ENCODE measurements around the gene PTPRH.

The PTPRH gene

DNA sequence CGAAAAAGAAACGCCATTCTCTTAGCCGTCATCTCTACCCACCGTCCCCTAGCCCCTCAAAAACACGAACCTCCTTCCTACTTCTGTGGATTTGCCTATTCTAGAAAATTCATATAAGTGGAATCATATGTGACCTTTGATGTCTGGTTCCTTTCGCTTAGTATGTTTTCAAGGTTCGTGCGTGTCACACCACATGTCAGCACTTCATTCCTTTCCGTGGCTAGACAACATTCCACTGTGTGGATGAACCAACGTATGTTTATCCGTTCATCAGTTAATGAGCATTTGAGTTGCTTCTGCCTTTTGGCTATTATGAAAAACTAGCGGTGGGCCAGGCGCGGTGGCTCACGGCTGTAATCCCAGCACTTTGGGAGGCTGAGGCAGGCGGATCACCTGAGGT is 77.9 kb downstream of the PTPRH start:
- no peaks in the 10 kb centered on the region for H3K4me1 ChIP-seq (ENCODE audit: control insufficient read depth in 1 of 2, insufficient read depth in 2 of 2, low read length in 2 of 2)
- H3K27me3 ChIP-seq (ENCODE audit: low read depth, low read length) = peaks cover 6% of the 10 kb centered on the region
- H3K9me3 ChIP-seq (ENCODE audit: control insufficient read depth in 1 of 2, low read length in 2 of 2) = no peaks in the 10 kb centered on the region
- H3K36me3 ChIP-seq (ENCODE audit: control insufficient read depth in 1 of 2, insufficient read depth in 2 of 2, low read length in 2 of 2) = no peaks in the 10 kb centered on the region
- H3K27ac ChIP-seq (ENCODE audit: low read length) = no peak overlapping the region
- no peak overlapping the region for H3K4me3 ChIP-seq (ENCODE audit: low read depth in 1 of 2, low read length in 2 of 2)

Data from muscle layer of duodenum (tissue), 2 donors.